Measurements from ENCODE around the gene TMEM150A.
"Not testable (repeated sequence)": the region's sequence is repeated elsewhere in the genome, so short reads cannot be mapped to it uniquely, and the experiment has no call there.

The TMEM150A gene

DNA sequence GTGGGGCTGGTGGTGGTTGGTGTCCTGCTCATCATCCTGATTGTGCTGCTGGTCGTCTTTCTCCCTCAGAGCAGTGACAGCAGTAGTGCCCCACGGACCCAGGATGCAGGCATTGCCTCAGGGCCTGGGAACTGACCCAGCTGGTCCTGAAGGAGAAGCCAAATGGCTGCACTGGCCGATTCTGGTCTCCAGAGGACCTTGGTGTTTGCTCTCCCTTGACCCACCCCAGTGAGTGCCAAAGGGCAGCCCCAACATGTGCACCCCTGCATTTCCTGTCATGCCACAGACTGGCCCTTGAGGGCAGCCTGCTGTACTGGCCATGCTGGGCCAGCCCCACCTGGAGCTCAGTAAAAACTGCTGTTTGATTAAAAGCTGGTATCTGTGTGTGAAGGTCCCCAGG, 9.5 kb downstream of the TMEM150A start:
- DNase-seq = no peak

DNA sequence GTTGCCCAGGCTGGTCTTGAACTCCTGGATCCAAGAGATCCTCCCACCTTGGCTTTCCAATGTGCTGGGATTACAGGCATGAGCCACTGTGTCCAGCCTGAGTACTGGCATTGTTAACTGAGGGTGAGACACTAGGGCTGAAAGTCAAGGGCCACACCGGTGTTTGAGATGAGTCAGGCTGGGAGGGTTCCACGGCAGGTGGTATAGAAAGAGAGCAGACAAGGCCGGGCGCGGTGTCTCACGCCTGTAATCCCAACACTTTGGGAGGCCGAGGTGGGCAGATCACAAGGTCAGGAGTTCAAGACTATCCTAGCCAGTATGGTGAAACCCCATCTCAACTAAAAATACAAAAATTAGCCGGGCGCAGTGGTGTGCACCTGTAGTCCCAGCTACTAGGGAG, 10.2 kb downstream of the TMEM150A start:
- not testable (repeated sequence) for DNase-seq

GRCh38 chr2:85591563-85591962, 10.9 kb downstream of the TMEM150A start:
- no peak for DNase-seq

DNA sequence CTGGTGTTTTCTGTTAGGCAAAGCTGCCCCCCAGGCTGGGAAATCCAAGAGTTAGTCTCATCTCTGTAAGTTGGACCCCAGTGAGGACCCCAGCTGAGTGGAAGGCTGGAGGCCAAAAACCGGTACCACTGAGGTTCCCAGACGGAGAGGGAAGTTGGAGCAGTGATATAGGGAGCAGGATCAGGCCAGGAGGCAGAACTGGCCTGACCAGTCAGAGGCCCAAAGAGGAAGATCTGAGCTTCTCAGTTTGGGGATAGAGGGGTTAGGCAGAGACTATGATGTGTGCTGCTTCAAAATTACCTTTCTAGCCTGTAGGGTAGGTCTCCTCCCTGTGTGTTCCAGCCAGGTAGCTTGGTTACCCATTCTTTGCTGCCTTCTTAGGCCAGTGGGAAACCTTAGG, 11.5 kb downstream of the TMEM150A start:
- DNase-seq = no peak

DNA sequence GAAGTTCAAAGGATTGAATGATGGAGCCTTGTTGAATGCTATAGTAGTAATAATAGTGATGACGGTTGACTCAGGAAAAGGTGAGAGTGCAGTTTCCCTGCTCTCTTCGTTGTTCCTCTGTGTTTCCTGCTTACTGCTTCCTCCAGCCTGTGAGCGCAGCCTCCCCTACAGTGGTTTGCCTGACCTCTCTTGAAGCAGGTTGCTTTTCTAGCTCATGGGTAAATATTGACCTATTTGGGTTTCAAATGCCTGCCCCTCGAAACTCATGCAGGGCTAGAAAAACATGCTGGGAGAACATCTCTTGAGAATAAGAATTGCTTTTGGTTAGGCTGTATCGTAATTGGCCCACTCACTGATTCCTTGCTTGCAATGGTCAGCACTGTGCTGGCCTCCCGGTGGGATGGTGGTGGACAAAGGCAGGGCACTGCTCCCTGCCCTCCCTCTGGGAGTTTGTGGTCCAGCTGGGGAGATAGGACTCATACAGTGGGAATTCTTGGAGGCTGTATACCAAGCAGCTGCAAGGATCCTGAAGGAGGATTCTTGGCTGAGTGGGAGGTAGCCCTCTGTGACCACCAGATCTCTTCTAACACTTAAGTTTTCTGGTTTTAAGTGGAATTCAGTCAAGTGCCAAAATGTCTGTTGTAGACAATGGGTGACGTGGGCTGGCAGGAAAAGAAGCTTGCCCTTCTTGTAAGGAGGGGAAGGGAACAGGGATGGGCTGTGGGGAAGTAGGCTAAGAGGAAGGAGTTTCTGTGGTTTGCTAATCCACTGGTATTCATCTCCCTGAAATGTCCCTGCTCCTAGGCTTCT, 12.3 kb downstream of the TMEM150A start:
- DNase-seq = no peak

DNA sequence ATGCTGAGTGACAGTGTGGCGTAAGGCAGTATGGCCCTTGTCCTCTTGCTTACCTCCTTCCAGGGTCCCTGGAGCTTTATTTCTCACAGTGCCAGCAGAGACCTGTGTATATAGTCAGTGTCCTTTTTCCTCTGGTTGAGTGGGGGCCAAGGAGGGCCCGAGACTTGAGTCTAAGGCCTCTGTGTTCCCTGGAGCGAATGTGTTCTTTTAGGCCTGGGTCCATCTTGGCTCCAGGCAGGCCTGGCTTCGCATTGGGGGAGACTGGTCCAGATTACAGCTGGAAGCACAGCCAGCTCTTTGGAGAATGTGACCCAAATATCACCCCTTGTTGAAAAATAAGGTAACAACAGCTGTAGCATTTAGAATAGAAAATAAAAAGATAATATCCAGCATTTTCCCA, 13.3 kb downstream of the TMEM150A start:
- DNase-seq = no peak

GRCh38 chr2:85588645-85589044, 13.9 kb downstream of the TMEM150A start:
- no peak for DNase-seq

- DNase-seq = no peak
Measured at GRCh38 chr2:85588236-85588635, 14.3 kb downstream of the TMEM150A start.

DNA sequence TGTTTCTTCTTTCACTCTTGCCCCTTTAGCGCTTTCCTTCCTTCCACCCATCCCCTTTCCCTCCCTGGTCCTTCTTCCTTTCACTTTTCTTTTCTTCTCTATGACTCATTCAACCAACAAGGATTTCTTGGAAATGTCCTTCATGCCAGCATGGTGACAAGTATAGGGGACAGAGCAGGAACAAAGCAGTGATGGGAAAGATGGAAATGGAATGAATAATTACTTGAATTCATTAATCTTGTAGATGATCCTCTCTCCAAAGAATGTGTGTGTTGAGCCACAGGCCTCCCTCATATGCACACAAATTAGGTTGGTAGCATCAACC, 16.8 kb downstream of the TMEM150A start:
- DNase-seq = no peak

- no peak for DNase-seq
Measured at GRCh38 chr2:85584857-85585780, 17.4 kb downstream of the TMEM150A start.

- DNase-seq = peak; percentile 76
Measured at GRCh38 chr2:85584354-85584856, 18.1 kb downstream of the TMEM150A start, which contains the start of gene VAMP5. Gene VAMP5, plus strand, starts transcription at chr2:85584431. Its CDS starts 60 bp downstream, at chr2:85584491.

DNA sequence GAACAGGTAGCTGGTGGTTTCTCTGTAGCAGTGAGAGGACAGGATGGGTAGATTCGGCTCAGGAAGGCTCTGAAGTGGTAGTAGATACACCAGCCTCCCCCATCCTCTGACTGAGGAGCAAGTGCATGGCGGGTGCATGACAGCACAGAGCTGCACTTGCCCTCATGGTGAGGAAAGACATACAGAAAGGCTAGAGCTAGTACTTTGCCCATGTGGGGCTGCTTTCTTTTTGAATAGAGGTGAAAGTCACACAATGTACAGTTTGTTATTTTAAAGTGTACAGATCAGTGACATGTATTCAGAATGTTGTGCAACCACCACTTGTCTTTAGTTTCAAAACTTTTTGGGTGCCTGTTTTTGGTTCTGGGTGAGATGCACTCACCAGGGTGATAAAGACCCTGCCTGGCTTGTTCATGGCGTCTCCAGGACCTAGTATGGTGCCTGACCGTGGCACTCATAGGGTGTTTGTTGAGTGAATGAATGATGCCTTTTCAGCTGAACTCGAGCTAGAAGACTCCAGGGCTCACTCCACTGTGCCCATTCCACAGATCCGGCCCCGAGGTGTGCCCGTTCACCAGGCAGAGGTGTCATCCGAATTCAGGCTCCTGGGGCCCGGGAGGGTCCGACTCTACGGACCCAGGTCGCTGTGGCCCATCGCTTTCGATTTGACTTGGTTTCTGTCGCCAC, 18.7 kb downstream of the TMEM150A start:
- DNase-seq = peak; percentile 74

DNA sequence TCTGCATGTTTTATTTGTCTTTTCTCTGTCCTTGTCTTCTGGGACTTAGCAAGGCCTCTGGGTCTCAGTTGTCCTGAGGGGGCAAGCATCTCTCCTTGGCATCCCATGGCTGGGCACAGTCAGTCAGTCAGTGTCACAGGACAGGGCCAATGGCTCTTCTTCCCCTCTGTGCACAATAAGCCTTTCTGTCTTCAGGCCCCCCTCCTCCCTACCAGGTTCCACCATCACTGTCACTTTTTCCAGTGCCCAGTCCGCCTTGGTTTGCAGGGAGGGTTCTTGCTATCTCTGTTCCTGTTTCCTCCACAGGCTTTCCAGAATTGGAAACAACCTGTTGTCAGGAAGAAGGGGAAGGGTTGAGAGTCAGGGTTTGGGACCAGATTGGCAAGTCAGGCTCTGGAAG, 20.0 kb downstream of the TMEM150A start:
- no peak for DNase-seq

DNA sequence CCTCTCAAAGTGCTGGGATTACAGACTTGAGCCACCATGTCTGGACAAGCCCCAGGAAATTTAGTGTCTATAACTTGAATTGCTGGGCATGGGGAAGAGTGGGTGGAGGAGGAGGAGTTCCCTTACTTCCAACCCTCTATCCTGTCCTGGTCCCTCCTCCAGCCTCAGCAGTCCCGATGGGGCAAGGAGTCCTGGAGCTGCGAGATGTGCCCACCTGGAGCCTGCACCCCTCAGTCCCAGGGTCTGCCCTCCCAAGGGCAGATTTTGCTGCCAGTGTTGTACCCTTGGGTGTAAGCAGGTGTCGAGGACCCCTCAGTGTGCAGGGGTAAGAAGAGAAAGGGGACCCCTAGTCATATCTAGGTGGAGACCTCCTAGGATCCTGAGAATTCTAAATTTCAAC, 22.3 kb downstream of the TMEM150A start:
- no peak for DNase-seq

DNA sequence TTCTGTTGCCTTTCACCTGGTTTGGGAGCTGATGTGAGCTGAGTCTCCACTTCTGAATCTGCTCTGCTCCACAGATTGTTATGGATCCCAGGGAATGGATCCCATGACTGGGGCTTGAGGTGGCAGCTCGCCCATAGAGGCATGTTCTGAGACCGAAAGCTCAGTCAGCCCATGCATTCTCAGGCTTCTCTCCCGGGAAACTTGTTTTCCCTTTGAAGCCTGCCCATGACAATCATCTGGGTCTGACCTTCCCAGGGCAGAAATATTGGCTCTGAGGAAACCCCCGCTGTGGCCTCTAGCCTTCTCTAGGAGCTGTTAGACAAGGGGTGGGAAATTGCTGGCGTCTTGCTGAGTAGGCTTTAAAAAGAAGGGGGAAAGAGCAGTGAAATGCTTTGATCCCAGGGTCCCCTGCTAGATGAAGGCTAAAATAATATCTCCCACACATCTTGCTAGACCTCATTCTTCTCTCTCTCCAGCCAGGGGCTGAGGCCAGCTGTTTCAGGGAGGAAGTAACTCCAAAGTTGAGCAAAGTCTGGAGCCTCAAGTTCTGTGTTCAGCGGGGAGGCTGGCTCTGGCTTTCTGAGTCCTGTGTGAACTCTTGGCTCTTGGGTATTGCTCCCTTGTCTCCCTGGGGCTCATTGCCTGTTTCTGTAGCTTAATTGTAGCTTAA, 23.1 kb downstream of the TMEM150A start:
- no peak for DNase-seq

DNA sequence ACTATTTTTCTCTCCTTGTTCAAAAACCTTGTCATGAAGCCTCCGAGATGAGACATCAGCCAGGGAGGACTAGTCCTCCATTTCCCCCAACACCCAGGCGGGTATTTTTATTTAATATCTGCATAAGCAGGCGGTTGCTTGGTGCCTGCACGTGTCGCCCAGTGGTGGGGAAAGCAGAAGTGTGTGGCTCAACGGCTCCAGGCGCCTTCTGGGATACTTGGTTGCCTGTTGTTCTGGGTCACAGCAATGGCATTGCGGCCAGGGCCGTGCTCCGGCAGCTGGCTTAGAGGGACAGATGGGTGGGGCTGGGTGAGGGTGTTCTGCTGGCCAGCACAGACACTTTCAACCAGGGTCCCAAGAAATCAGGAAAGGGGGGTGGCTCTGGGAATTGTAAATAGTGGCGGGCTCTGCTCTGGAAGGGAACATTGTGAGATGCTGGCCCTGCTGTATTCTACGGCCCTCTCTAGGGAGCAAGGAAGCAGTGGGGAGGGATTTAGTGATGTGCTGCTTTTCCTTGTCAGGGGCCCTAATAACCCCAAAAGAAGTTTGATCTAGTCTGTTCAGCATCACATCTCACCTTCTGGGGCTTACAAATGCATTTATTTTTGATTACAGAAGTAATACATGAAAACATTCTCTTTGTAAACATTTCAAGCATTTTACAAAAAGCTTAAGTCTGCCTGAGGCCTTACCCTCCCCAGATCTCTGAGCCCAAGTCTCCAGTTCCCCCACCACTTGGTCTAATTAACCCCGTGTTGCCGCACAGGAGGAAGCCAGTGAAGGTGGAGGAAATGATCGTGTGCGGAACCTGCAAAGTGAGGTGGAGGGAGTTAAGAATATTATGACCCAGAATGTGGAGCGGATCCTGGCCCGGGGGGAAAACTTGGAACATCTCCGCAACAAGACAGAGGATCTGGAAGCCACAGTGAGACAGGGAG, 24.0 kb downstream of the TMEM150A start:
- DNase-seq = peak; percentile 66

GRCh38 chr2:85577386-85578242, 24.9 kb downstream of the TMEM150A start, which contains the start of gene VAMP8:
Gene VAMP8, plus strand, starts transcription at chr2:85577586. Its CDS starts 61 bp downstream, at chr2:85577647.
- peak; percentile 81 for DNase-seq

DNA sequence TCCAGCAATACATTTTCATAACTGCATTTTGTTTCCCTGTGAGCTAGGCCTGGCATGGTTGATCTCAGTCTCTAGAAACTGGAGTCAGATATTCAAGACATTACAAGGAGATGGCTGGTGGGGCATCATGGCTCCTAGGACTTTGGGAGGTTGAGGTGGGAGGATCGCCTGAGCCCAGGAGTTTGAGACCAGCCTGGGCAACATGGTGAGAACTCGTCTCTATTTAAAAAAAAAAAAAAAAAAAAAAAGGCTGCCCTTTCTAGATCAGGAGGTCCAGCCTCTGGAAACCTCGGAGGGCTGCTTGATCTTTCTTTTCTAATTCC, 25.5 kb downstream of the TMEM150A start:
- DNase-seq = no peak

DNA sequence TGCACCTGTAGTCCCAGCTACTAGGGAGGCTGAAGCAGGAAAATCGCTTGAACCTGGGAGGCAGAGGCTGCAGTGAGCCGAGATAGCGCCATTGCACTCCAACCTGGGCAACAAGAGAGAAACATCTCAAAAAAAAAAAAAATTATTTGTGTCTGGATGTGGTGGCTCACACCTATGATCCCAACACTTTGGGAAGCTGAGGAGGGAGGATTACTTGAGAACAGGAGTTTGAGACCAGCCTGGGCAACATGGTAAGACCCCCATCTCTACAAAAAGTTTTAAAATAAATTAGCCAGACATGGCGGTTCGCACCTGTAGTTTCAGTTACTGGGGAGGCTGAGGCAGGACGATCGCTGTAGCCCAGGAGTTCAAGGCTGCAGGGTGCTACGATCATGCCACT, 26.8 kb downstream of the TMEM150A start:
- no peak for DNase-seq

DNA sequence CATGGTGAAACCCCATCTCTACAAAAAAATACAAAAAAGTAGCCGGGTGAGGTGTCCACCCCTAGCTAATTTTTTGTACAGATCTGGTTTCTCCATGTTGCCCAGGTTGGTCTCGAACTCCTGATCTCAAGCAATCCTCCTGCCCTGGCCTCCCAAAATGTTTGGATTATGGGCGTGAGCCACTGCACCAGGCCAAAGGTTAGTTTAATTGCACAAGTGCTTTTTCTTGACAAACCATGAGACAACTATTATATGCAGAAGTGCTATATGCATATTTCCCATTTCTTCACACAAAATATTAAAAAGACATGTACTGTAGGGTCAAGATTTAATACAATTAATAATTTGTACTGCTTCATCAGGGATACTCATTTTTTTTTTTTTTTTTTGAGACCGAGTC, 36.2 kb downstream of the TMEM150A start:
- DNase-seq = no peak

Data from activated CD8-positive, alpha-beta memory T cell treated with anti-CD3 and anti-CD28 coated beads for 24 hours (primary cell).